HG02943 (cell line): ENCODE data around the gene SUCO.
"Not testable (repeated sequence)": the region's sequence is repeated elsewhere in the genome, so short reads cannot be mapped to it uniquely, and the experiment has no call there.

ENCODE experiments used
- ATAC-seq: cut with Tn5 transposase; IDR thresholded peaks from one replicate; pipeline ENCODE4 v1.9.1; 2021; ENCODE audit warnings: mild to moderate bottlenecking, low read depth, moderate library complexity; ENCODE audit not compliant: unreplicated experiment

Gene SUCO

GRCh38 chr1:172556461-172556860, 23.5 kb downstream of the SUCO start:
- no peak for ATAC-seq

GRCh38 chr1:172557270-172557669, 24.3 kb downstream of the SUCO start:
- no peak for ATAC-seq

GRCh38 chr1:172559572-172560210, 26.7 kb downstream of the SUCO start:
- ATAC-seq = no peak

- no peak for ATAC-seq
These were observed 28.3 kb downstream of the SUCO start for GRCh38 chr1:172561252-172561651.

- no peak for ATAC-seq
These were observed 33.4 kb downstream of the SUCO start for GRCh38 chr1:172566196-172566997.

- ATAC-seq = no peak
These were observed 34.8 kb downstream of the SUCO start for GRCh38 chr1:172567720-172568119.

GRCh38 chr1:172574080-172574479, 41.1 kb downstream of the SUCO start:
- ATAC-seq = no peak

- no peak for ATAC-seq
These were observed 45.6 kb downstream of the SUCO start for GRCh38 chr1:172578586-172578985.

- ATAC-seq = no peak
These were observed 48.3 kb downstream of the SUCO start for GRCh38 chr1:172581273-172581672.

- ATAC-seq = no peak
These were observed 48.8 kb downstream of the SUCO start for GRCh38 chr1:172581779-172582178.

- ATAC-seq = no peak
These were observed 49.9 kb downstream of the SUCO start for GRCh38 chr1:172582889-172583288.

- no peak for ATAC-seq
These were observed 52.4 kb downstream of the SUCO start for GRCh38 chr1:172585348-172585747.

GRCh38 chr1:172585861-172586260, 52.9 kb downstream of the SUCO start:
- ATAC-seq = no peak

- ATAC-seq = no peak
These were observed 55.6 kb downstream of the SUCO start for GRCh38 chr1:172588296-172589291.

GRCh38 chr1:172589553-172589952, 56.6 kb downstream of the SUCO start:
- no peak for ATAC-seq

- ATAC-seq = not testable (repeated sequence)
These were observed 58.5 kb downstream of the SUCO start for GRCh38 chr1:172591429-172591828.

GRCh38 chr1:172595066-172595465, 62.1 kb downstream of the SUCO start:
- ATAC-seq = not testable (repeated sequence)

- ATAC-seq = not testable (repeated sequence)
These were observed 63.8 kb downstream of the SUCO start for GRCh38 chr1:172596782-172597181.

- no peak for ATAC-seq
These were observed 67.0 kb downstream of the SUCO start for GRCh38 chr1:172599912-172600311.

GRCh38 chr1:172600615-172601014, 67.7 kb downstream of the SUCO start:
- ATAC-seq = no peak
